GM23338 (cell line): Measurements from ENCODE around the gene NR1D1. TPM values are rescaled to one million over a fixed set of nuclear protein-coding genes. Genes with fewer than 3 reads are reported as not detected.

ENCODE experiments used
- ATAC-seq: fragments of 200-7000 bp; cut with Tn5 transposase; 3 replicates; pipeline ENCODE4 v1.9.1; 2020
- DNase-seq: peaks from one replicate; pipeline ENCODE4 v3.0.0-alpha.2; 2015; ENCODE audit warnings: low spot score
- H2AFZ ChIP-seq: fragments of 200-600 bp; sonication (generic); 2 replicates; pipeline ENCODE4 v1.8.0; 2016; ENCODE audit warnings: antibody characterized with exemption, mild to moderate bottlenecking, moderate library complexity
- H3F3A ChIP-seq: fragments of 200-600 bp; sonication (generic); replicated peaks from 2 replicates; pipeline ENCODE4 v1.8.0; 2017; ENCODE audit warnings: antibody characterized with exemption, mixed run types, low read depth
- H3K27ac ChIP-seq: fragments of 200-600 bp; sonication (generic); 2 replicates; pipeline ENCODE4 v1.6.1; 2016; ENCODE audit warnings: low read depth
- H3K27me3 ChIP-seq: fragments of 200-600 bp; sonication (generic); 2 replicates; pipeline ENCODE4 v1.8.0; 2016; ENCODE audit warnings: mild to moderate bottlenecking, mixed run types, moderate library complexity; ENCODE audit not compliant: insufficient read depth
- H3K36me3 ChIP-seq: fragments of 200-600 bp; sonication (generic); 2 replicates; pipeline ENCODE4 v1.8.0; 2016; ENCODE audit warnings: mild to moderate bottlenecking; ENCODE audit not compliant: insufficient read depth
- H3K4me1 ChIP-seq: fragments of 200-600 bp; sonication (generic); 2 replicates; pipeline ENCODE4 v1.8.0; 2016; ENCODE audit warnings: mild to moderate bottlenecking, moderate library complexity; ENCODE audit not compliant: insufficient read depth
- H3K4me2 ChIP-seq: fragments of 200-600 bp; sonication (generic); 2 replicates; pipeline ENCODE4 v1.7.1; 2017; ENCODE audit warnings: mixed run types
- H3K4me3 ChIP-seq: fragments of 200-600 bp; sonication (generic); 2 replicates; pipeline ENCODE4 v1.6.1; 2016; ENCODE audit warnings: mixed run types
- H3K79me2 ChIP-seq: fragments of 200-600 bp; sonication (generic); replicated peaks from 2 replicates; pipeline ENCODE4 v1.8.0; 2017; ENCODE audit warnings: mild to moderate bottlenecking; ENCODE audit not compliant: insufficient read depth
- H3K9me2 ChIP-seq: fragments of 200-600 bp; sonication (generic); 2 replicates; pipeline ENCODE4 v1.8.0; 2017; ENCODE audit not compliant: insufficient read depth
- H4K20me1 ChIP-seq: fragments of 200-600 bp; sonication (generic); replicated peaks from 2 replicates; pipeline ENCODE4 v1.8.0; 2017; ENCODE audit warnings: mild to moderate bottlenecking; ENCODE audit not compliant: insufficient read depth
- H3K27ac Mint-ChIP-seq: 2 replicates; pipeline ENCODE4 v1.8.0; 2020; ENCODE audit warnings: inconsistent platforms, mild to moderate bottlenecking, moderate library complexity, mixed read lengths
- H3K27me3 Mint-ChIP-seq: 3 replicates; pipeline ENCODE4 v1.8.0; 2022; ENCODE audit warnings: low read depth, mild to moderate bottlenecking, moderate library complexity, mixed read lengths, inconsistent platforms; ENCODE audit not compliant: insufficient read depth, poor library complexity
- H3K36me3 Mint-ChIP-seq: 3 replicates; pipeline ENCODE4 v1.8.0; 2021; ENCODE audit warnings: low read depth, mild to moderate bottlenecking, inconsistent platforms, moderate library complexity, mixed read lengths
- H3K4me1 Mint-ChIP-seq: 3 replicates; pipeline ENCODE4 v1.8.0; 2020; ENCODE audit warnings: mild to moderate bottlenecking, inconsistent platforms, mixed read lengths
- H3K4me3 Mint-ChIP-seq: 3 replicates; pipeline ENCODE4 v1.8.0; 2021; ENCODE audit warnings: moderate library complexity, mild to moderate bottlenecking, inconsistent platforms, mixed read lengths
- H3K9me3 Mint-ChIP-seq: 3 replicates; pipeline ENCODE4 v1.8.0; 2020; ENCODE audit warnings: moderate library complexity, mild to moderate bottlenecking, inconsistent platforms, mixed read lengths
- JUNB ChIP-seq: IDR thresholded peaks from one replicate; pipeline ENCODE4 v1.6.1; 2016; ENCODE audit warnings: antibody characterized with exemption; ENCODE audit not compliant: unreplicated experiment
- polyA plus RNA-seq: library from polyadenylated mRNA; unstranded; fragments of >200 nt; fragmentation: Nextera tagmentation; extraction: Ambion mirVana; gene quantifications from 2 replicates; pipeline ENCODE4 v1.2.1, GENCODE V29; 2016
- total RNA-seq: library from RNA; depleted of rRNA; stranded (reverse); fragments of >200 nt; shearing (Covaris generic); gene quantifications from 2 replicates; pipeline ENCODE4 v1.2.3, GENCODE V29; 2014
- TF ChIP-seq, protein P1 (sequence below): fragments of 250-450 bp; sonication (Bioruptor Pico); IDR thresholded peaks from 2 replicates; pipeline ENCODE4 v1.5.0; 2020; ENCODE audit warnings: mild to moderate bottlenecking, moderate library complexity
- TF ChIP-seq, protein P2 (sequence below): IDR thresholded peaks from 2 replicates; pipeline ENCODE4 v1.6.1; 2016; ENCODE audit warnings: antibody characterized with exemption

The NR1D1 gene
- total and polyA plus RNA-seq, 2 experiments from 2014 or later: 3.3 to 4.2 TPM

DNA sequence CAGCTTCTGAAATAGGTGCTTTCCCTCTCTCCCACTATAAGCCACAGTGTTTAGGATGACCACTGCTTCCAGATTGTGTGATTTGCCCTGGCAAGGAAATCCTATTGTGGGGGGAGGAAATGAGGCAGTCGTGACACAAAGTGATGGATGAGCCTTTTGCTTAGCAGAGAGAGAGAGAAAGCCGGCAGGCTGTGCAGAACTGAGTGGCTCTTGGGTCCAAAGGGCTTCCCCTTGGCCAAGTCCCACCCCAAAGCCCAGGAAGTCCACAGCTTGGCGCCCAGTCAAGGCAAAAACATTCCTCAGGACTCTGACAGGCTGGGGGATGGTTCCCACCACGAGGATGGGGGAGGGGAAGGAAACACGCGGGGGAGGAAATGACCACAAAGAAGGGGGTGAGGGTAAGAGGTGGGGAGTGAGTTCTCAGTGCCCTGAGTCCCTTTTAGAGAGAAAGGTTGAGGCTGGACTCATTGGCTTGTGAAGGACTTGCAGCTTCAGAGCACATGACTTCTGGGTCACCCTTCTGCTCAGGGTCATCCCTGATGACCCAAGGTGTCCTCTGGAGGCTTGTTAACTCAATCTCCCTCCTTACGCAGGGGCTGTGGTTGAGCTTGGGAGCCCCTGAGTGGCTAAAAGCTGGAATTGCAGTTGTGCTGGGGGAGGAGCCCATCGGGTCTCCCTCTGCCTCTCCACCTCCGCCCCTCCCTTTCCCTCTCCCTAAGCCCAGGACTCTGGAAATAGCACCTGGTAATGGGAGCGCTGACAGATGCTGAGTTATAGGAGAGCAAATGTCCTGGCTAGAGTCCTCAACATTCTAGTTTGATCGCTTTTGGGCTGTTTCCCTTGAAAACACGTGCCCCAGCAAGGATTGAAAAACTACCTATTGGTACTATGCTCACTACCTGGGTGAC is 11.1 kb upstream of the NR1D1 start (continued):
- TF ChIP-seq, protein P1, sequence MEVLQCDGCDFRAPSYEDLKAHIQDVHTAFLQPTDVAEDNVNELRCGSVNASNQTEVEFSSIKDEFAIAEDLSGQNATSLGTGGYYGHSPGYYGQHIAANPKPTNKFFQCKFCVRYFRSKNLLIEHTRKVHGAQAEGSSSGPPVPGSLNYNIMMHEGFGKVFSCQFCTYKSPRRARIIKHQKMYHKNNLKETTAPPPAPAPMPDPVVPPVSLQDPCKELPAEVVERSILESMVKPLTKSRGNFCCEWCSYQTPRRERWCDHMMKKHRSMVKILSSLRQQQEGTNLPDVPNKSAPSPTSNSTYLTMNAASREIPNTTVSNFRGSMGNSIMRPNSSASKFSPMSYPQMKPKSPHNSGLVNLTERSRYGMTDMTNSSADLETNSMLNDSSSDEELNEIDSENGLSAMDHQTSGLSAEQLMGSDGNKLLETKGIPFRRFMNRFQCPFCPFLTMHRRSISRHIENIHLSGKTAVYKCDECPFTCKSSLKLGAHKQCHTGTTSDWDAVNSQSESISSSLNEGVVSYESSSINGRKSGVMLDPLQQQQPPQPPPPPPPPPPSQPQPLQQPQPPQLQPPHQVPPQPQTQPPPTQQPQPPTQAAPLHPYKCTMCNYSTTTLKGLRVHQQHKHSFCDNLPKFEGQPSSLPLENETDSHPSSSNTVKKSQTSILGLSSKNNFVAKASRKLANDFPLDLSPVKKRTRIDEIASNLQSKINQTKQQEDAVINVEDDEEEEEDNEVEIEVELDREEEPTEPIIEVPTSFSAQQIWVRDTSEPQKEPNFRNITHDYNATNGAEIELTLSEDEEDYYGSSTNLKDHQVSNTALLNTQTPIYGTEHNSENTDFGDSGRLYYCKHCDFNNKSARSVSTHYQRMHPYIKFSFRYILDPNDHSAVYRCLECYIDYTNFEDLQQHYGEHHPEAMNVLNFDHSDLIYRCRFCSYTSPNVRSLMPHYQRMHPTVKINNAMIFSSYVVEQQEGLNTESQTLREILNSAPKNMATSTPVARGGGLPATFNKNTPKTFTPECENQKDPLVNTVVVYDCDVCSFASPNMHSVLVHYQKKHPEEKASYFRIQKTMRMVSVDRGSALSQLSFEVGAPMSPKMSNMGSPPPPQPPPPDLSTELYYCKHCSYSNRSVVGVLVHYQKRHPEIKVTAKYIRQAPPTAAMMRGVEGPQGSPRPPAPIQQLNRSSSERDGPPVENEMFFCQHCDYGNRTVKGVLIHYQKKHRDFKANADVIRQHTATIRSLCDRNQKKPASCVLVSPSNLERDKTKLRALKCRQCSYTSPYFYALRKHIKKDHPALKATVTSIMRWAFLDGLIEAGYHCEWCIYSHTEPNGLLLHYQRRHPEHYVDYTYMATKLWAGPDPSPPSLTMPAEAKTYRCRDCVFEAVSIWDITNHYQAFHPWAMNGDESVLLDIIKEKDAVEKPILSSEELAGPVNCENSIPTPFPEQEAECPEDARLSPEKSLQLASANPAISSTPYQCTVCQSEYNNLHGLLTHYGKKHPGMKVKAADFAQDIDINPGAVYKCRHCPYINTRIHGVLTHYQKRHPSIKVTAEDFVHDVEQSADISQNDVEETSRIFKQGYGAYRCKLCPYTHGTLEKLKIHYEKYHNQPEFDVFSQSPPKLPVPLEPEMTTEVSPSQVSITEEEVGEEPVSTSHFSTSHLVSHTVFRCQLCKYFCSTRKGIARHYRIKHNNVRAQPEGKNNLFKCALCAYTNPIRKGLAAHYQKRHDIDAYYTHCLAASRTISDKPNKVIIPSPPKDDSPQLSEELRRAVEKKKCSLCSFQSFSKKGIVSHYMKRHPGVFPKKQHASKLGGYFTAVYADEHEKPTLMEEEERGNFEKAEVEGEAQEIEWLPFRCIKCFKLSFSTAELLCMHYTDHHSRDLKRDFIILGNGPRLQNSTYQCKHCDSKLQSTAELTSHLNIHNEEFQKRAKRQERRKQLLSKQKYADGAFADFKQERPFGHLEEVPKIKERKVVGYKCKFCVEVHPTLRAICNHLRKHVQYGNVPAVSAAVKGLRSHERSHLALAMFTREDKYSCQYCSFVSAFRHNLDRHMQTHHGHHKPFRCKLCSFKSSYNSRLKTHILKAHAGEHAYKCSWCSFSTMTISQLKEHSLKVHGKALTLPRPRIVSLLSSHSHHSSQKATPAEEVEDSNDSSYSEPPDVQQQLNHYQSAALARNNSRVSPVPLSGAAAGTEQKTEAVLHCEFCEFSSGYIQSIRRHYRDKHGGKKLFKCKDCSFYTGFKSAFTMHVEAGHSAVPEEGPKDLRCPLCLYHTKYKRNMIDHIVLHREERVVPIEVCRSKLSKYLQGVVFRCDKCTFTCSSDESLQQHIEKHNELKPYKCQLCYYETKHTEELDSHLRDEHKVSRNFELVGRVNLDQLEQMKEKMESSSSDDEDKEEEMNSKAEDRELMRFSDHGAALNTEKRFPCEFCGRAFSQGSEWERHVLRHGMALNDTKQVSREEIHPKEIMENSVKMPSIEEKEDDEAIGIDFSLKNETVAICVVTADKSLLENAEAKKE (CRISPR knock-in tag): no peak; the same call in 1 of the 2 replicates

DNA sequence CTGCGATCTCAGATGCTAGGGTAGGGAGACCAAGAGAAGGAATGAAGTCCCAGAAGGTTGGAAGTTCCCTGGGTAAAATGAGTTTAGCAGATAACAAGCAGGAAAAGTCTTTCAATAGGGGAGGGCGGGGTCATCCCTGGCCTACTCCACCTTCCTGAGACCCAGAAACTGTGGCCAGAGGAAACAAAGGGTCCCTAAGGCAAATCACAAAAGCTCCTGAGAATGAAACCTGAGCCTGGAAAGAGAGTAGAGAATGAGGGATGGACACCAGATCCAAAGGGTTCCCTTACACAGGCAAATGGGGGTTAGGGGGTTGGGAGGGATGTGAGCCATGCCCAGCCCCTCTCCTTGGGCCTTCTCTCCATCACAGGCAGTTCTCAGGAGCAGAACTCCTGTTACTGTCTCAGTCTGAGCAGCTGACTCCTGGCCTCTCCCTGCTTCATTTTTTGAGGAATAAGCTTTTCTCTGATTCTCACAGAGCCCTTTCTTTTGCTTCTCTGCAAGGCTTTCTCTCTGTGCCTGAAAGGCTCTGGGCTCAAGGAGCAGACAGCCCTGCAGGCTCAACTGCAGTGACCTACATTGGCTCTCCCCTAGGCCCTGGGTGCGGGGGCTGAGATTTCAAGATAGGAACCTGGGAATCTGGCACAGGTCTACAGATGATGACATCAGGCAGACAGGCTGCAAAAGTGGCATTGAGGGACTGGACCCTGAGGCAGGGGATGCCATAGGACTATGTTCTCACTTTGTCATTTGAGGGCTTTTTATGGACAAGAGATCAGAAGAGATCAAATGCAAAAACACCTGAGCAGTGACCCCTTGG is 9.8 kb upstream of the NR1D1 start:
- ATAC-seq (peak; percentile 35), DNase-seq (peak; percentile 90)
- Mint-ChIP-seq H3K27me3 (peaks cover 40% of the 10 kb centered on the region), H3K4me3 (peak overlapping the region; percentile 36; the same call in 2 of the 3 replicates), H3K9me3 (no peaks in the 10 kb centered on the region), H3K4me1 (peaks cover 85% of the 10 kb centered on the region), H3K36me3 (peaks cover 5% of the 10 kb centered on the region; the same call in 1 of the 3 replicates), H3K27ac (peak overlapping the region; percentile 83)
- Histone ChIP-seq H3K27me3 (peaks cover 30% of the 10 kb centered on the region), H3K4me3 (no peak overlapping the region), H3K4me2 (peak overlapping the region; percentile 66), H3K36me3 (no peaks in the 10 kb centered on the region), H3K9me2 (peaks cover 7% of the 10 kb centered on the region; the same call in 1 of the 2 replicates), H4K20me1 (no peaks in the 10 kb centered on the region), H2AFZ (no peak overlapping the region), H3K4me1 (peaks cover 75% of the 10 kb centered on the region), H3K27ac (peak overlapping the region; percentile 80; the same call in 1 of the 2 replicates), H3F3A (peaks cover 11% of the 10 kb centered on the region; the same call in 1 of the 2 replicates), H3K79me2 (no peaks in the 10 kb centered on the region)
- TF ChIP-seq, protein P2, sequence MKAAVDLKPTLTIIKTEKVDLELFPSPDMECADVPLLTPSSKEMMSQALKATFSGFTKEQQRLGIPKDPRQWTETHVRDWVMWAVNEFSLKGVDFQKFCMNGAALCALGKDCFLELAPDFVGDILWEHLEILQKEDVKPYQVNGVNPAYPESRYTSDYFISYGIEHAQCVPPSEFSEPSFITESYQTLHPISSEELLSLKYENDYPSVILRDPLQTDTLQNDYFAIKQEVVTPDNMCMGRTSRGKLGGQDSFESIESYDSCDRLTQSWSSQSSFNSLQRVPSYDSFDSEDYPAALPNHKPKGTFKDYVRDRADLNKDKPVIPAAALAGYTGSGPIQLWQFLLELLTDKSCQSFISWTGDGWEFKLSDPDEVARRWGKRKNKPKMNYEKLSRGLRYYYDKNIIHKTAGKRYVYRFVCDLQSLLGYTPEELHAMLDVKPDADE: no peak
- TF ChIP-seq JUNB: no peak
- TF ChIP-seq, protein P1 (CRISPR knock-in tag): peak; percentile 60
